ENCODE results near the gene OPRPN. TPM values are rescaled to one million over a fixed set of nuclear protein-coding genes. Genes with fewer than 3 reads are reported as not detected.

OPRPN gene
- total RNA-seq, 2 donors from 2014 or later = not detected

GRCh38 chr4:70402762-70403161 lies 5.0 kb downstream of the OPRPN start:
- DNase-seq = no peak
- no peaks in the 10 kb centered on the region for H3K4me1 Mint-ChIP-seq (ENCODE audit: low read depth)
- no peaks in the 10 kb centered on the region for H3K27me3 Mint-ChIP-seq (ENCODE audit: low read depth)
- peaks cover 0 to 2% of the 10 kb centered on the region in 2 donors for H3K9me3 Mint-ChIP-seq
- H3K36me3 Mint-ChIP-seq (ENCODE audit: insufficient read depth in 2 of 2) = no peaks in the 10 kb centered on the region
- H3K27ac Mint-ChIP-seq = no peak overlapping the region
- no peak overlapping the region for H3K4me3 Mint-ChIP-seq
- no peak for ATAC-seq (replicated peaks in 1 of 2)

DNA sequence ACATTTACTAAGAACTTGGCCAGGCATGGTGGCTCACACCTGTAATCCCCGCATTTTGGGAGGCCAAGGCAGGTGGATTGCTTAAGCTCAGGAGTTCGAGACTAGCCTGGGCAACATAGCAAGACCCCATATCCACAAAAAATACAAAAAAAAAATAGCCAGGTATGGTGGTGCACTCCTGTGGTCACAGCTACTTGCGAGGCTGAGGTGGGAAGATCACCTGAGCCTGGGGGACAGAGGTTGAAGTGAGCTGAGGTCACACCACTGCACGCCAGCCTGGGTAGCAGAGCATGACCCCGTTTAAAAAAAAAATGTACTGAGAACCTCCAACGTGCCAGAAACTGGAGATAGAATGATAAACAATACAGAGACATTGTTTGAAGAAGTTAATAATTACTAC lies 8.0 kb downstream of the OPRPN start:
- Mint-ChIP-seq H3K4me3 (no peak overlapping the region), H3K4me1 (ENCODE audit: low read depth) (no peaks in the 10 kb centered on the region), H3K27me3 (ENCODE audit: low read depth) (no peaks in the 10 kb centered on the region), H3K27ac (no peak overlapping the region), H3K36me3 (ENCODE audit: insufficient read depth in 2 of 2) (no peaks in the 10 kb centered on the region), H3K9me3 (peaks cover 3 to 7% of the 10 kb centered on the region in 2 donors)
- ATAC-seq (replicated peaks in 1 of 2) (no peak), DNase-seq (no peak)

- no peaks in the 10 kb centered on the region for H3K36me3 Mint-ChIP-seq (ENCODE audit: insufficient read depth in 2 of 2)
- ATAC-seq (replicated peaks in 1 of 2) = no peak
- no peak overlapping the region for H3K27ac Mint-ChIP-seq
- H3K9me3 Mint-ChIP-seq = peaks cover 6 to 9% of the 10 kb centered on the region in 2 donors
- no peaks in the 10 kb centered on the region for H3K27me3 Mint-ChIP-seq (ENCODE audit: low read depth)
- H3K4me3 Mint-ChIP-seq = no peak overlapping the region
- no peaks in the 10 kb centered on the region for H3K4me1 Mint-ChIP-seq (ENCODE audit: low read depth)
- no peak for DNase-seq
Measured at GRCh38 chr4:70425306-70425705, 27.6 kb downstream of the OPRPN start.

GRCh38 chr4:70426789-70427188 lies 29.0 kb downstream of the OPRPN start:
- ATAC-seq (replicated peaks in 1 of 2) = no peak
- peaks cover 6 to 7% of the 10 kb centered on the region in 2 donors for H3K9me3 Mint-ChIP-seq
- no peaks in the 10 kb centered on the region for H3K4me1 Mint-ChIP-seq (ENCODE audit: low read depth)
- H3K27ac Mint-ChIP-seq = no peak overlapping the region
- H3K4me3 Mint-ChIP-seq = no peak overlapping the region
- no peak for DNase-seq
- no peaks in the 10 kb centered on the region for H3K27me3 Mint-ChIP-seq (ENCODE audit: low read depth)
- H3K36me3 Mint-ChIP-seq (ENCODE audit: insufficient read depth in 2 of 2) = no peaks in the 10 kb centered on the region

DNA sequence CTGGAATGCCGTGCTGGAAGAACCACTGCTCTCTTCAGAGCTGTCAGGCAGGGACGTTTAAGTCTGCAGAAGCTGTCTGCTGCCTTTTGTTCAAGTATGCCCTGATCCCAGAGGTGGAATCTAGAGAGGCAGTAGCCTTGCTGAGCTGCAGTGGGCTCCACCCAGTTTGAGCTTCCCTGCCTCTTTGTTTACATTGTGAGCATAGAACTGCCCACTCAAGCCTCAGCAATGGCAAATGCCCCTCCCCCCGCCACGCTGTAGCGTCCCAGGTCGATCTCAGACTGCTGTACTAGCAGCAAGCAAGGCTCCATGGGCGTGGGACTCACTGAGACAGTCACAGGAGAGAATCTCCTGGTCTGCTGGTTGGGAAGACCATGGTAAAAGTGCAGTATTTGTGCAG lies 39.5 kb downstream of the OPRPN start:
- ATAC-seq (replicated peaks in 1 of 2) = no peak
- Mint-ChIP-seq H3K9me3 (peaks cover 0 to 2% of the 10 kb centered on the region in 2 donors), H3K27me3 (ENCODE audit: low read depth) (no peaks in the 10 kb centered on the region), H3K36me3 (ENCODE audit: insufficient read depth in 2 of 2) (no peaks in the 10 kb centered on the region), H3K4me3 (no peak overlapping the region), H3K4me1 (ENCODE audit: low read depth) (no peaks in the 10 kb centered on the region), H3K27ac (no peak overlapping the region)
- no peak for DNase-seq

DNA sequence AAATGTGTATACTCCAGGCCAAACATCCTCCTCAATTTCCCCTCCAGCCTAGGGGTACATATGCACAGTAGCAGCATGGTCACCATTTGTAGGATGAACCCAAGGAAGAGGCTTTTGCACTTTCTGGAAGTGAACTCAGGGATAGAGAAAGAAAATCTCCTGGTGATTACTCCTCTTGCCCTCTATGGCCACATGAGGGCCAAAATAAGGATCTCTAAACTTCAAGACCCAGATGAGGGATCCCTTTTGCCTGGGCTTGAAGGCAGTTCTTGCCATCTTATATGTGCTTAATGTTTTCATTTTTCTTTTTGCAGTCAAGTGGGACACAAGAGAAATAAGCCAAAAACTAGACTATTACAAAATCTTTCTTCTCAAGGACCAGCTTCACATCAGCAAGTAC lies 44.7 kb downstream of the OPRPN start:
- DNase-seq (no peak), ATAC-seq (replicated peaks in 1 of 2) (no peak)
- no peaks in the 10 kb centered on the region for H3K36me3 Mint-ChIP-seq (ENCODE audit: insufficient read depth in 2 of 2)
- H3K9me3 Mint-ChIP-seq = no peaks in the 10 kb centered on the region
- H3K27ac Mint-ChIP-seq = no peak overlapping the region
- no peak overlapping the region for H3K4me3 Mint-ChIP-seq
- no peaks in the 10 kb centered on the region for H3K27me3 Mint-ChIP-seq (ENCODE audit: low read depth)
- H3K4me1 Mint-ChIP-seq (ENCODE audit: low read depth) = no peaks in the 10 kb centered on the region

- no peaks in the 10 kb centered on the region for H3K36me3 Mint-ChIP-seq (ENCODE audit: insufficient read depth in 2 of 2)
- no peaks in the 10 kb centered on the region for H3K27me3 Mint-ChIP-seq (ENCODE audit: low read depth)
- DNase-seq (no peak), ATAC-seq (replicated peaks in 1 of 2) (no peak)
- H3K9me3 Mint-ChIP-seq = no peaks in the 10 kb centered on the region
- H3K4me1 Mint-ChIP-seq (ENCODE audit: low read depth) = no peaks in the 10 kb centered on the region
- no peak overlapping the region for H3K27ac Mint-ChIP-seq
- H3K4me3 Mint-ChIP-seq = no peak overlapping the region
Measured at GRCh38 chr4:70443329-70443728, 45.6 kb downstream of the OPRPN start.

DNA sequence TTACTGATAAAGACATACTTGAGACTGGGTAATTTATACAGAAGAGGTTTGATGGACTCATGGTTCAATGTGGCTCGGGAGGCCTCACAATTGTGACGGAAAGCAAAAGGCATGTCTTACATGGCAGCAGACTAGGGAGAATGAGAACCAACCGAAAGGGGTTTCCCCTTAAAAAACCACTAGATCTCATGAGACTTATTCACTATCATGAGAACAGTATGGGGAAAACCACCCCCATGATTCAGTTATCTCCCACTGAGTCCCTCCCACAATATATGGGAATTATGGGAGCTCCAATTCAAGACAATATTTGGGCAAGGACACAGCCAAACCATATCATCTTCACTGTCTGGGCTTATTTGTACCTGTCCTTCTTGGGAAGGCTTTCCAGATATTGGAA lies 51.5 kb downstream of the OPRPN start:
- DNase-seq = no peak
- no peaks in the 10 kb centered on the region for H3K36me3 Mint-ChIP-seq (ENCODE audit: insufficient read depth in 2 of 2)
- no peak for ATAC-seq (replicated peaks in 1 of 2)

DNA sequence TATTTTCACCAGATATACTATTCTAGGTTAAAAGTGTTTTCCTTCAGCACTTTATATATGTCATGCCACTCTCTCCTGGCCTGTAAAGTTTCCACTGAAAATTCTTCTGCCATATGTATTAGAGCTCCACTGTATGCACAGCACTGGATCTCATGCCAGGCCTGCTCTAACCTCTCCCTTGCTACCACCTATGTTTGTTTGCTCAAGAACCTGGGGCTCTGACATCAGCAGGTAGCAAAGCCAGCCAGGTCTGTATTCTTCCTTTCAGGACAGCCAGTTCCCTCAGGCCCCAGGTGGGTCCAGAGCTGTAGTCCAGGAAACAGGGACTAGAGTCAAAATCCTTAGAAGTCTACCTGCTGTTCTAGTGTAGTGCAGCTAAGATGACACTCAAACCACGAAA lies 55.2 kb downstream of the OPRPN start:
- H3K4me3 Mint-ChIP-seq = no peak overlapping the region
- H3K36me3 Mint-ChIP-seq (ENCODE audit: insufficient read depth in 2 of 2) = no peaks in the 10 kb centered on the region
- peaks cover 0 to 4% of the 10 kb centered on the region in 2 donors for H3K9me3 Mint-ChIP-seq
- H3K27me3 Mint-ChIP-seq (ENCODE audit: low read depth) = peaks cover 6% of the 10 kb centered on the region
- ATAC-seq (replicated peaks in 1 of 2) (no peak), DNase-seq (no peak)
- H3K4me1 Mint-ChIP-seq (ENCODE audit: low read depth) = no peaks in the 10 kb centered on the region
- no peak overlapping the region for H3K27ac Mint-ChIP-seq

More for the DNA sequence above, 51.5 kb downstream of the OPRPN start:
- no peak overlapping the region for H3K27ac Mint-ChIP-seq
- no peaks in the 10 kb centered on the region for H3K4me1 Mint-ChIP-seq (ENCODE audit: low read depth)
- no peak overlapping the region for H3K4me3 Mint-ChIP-seq
- no peaks in the 10 kb centered on the region for H3K27me3 Mint-ChIP-seq (ENCODE audit: low read depth)
- peaks cover 0 to 4% of the 10 kb centered on the region in 2 donors for H3K9me3 Mint-ChIP-seq

Other genes with a start within 250 kb of the OPRPN start
- not detected for gene PRR27, start 243.7 kb upstream of the OPRPN start, total RNA-seq
- gene ODAM, start 202.2 kb upstream of the OPRPN start, total RNA-seq = not detected
- gene FDCSP, start 171.8 kb upstream of the OPRPN start, total RNA-seq = not detected
- not detected for gene CSN3, start 155.3 kb upstream of the OPRPN start, total RNA-seq
- not detected for gene CABS1, start 63.0 kb upstream of the OPRPN start, total RNA-seq
- not detected for gene SMR3A, start 37.2 kb upstream of the OPRPN start, total RNA-seq
- not detected for gene SMR3B, start 14.8 kb upstream of the OPRPN start, total RNA-seq
- gene MUC7, start 74.3 kb downstream of the OPRPN start, total RNA-seq = not detected
- not detected for gene AMTN, start 120.6 kb downstream of the OPRPN start, total RNA-seq
- not detected for gene AMBN, start 194.3 kb downstream of the OPRPN start, total RNA-seq
- gene ENAM, start 230.8 kb downstream of the OPRPN start, total RNA-seq = not detected